Thyroid gland (tissue), 4 donors: ENCODE data around the gene ST7.

Experiments
- POLR2A ChIP-seq, 2 donors: fragments of 450-650 bp; IDR thresholded peaks; one replicate each; pipeline ENCODE4 v1.6.1; 2017; ENCODE audit warnings: antibody characterized with exemption in 2 of 2, mild to moderate bottlenecking in 2 of 2, moderate library complexity in 1 of 2
- TF ChIP-seq, protein P1 (sequence below), 6 experiments: fragments of 200-600 bp in 3 of 6; fragments of 450-650 bp in 3 of 6; sonication (generic) in 3 of 6; IDR thresholded peaks; one replicate each; pipeline ENCODE4 v1.5.1; 2016 to 2019; ENCODE audit warnings: antibody characterized with exemption in 6 of 6, mild to moderate bottlenecking in 2 of 6, inconsistent platforms in 1 of 6, moderate library complexity in 1 of 6

DNA sequence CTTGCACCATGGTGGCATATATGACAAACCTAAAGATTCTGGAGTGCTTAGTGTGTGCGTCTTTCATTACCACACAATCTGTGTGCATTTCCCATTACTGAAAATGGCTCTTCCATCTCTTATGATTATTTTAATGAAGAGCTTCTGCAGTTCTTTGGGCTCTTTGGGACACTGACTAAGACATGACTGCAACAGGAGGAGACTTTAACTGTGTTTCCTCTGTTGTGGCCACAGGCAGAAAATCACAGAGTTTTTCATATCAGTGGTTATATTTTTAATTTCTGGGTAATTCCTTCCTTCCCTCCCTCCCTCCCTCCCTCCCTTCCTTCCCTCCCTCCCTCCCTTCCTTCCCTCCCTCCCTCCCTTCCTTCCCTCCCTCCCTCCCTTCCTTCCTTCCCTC is 311.4 kb downstream of the ST7 start:
- TF ChIP-seq, protein P1, sequence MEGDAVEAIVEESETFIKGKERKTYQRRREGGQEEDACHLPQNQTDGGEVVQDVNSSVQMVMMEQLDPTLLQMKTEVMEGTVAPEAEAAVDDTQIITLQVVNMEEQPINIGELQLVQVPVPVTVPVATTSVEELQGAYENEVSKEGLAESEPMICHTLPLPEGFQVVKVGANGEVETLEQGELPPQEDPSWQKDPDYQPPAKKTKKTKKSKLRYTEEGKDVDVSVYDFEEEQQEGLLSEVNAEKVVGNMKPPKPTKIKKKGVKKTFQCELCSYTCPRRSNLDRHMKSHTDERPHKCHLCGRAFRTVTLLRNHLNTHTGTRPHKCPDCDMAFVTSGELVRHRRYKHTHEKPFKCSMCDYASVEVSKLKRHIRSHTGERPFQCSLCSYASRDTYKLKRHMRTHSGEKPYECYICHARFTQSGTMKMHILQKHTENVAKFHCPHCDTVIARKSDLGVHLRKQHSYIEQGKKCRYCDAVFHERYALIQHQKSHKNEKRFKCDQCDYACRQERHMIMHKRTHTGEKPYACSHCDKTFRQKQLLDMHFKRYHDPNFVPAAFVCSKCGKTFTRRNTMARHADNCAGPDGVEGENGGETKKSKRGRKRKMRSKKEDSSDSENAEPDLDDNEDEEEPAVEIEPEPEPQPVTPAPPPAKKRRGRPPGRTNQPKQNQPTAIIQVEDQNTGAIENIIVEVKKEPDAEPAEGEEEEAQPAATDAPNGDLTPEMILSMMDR (IDR thresholded peaks at IDR 0.05): no peak
- no peak for TF ChIP-seq POLR2A (IDR thresholded peaks at IDR 0.05)
